HG02981 (cell line): Measurements from ENCODE around the gene RITA1.
A peak's percentile ranks its signal among the peaks of the same experiment; 100 is the strongest.

Experiments
- ATAC-seq: cut with Tn5 transposase; IDR thresholded peaks from one replicate; pipeline ENCODE4 v1.9.1; 2021; ENCODE audit warnings: mild to moderate bottlenecking, moderate library complexity; ENCODE audit not compliant: unreplicated experiment

Gene RITA1

GRCh38 chr12:113227686-113228391 lies 42.3 kb downstream of the RITA1 start:
- ATAC-seq, result no peak

GRCh38 chr12:113228394-113229028 lies 43.0 kb downstream of the RITA1 start:
- no peak for ATAC-seq

GRCh38 chr12:113230315-113231234 lies 45.1 kb downstream of the RITA1 start:
- peak; percentile 3 for ATAC-seq

- ATAC-seq, result no peak
These were observed 45.9 kb downstream of the RITA1 start for GRCh38 chr12:113231235-113232088.

- ATAC-seq, result no peak
These were observed 46.7 kb downstream of the RITA1 start for GRCh38 chr12:113232089-113232839.

GRCh38 chr12:113232840-113233585 lies 47.5 kb downstream of the RITA1 start:
- ATAC-seq, result peak; percentile 64

GRCh38 chr12:113233967-113234366 lies 48.4 kb downstream of the RITA1 start:
- no peak for ATAC-seq

GRCh38 chr12:113234483-113234882 lies 49.0 kb downstream of the RITA1 start:
- ATAC-seq, result no peak

GRCh38 chr12:113235976-113236375 lies 50.5 kb downstream of the RITA1 start:
- ATAC-seq, result no peak

GRCh38 chr12:113236539-113237399 lies 51.2 kb downstream of the RITA1 start:
- no peak for ATAC-seq

- ATAC-seq, result no peak
These were observed 52.2 kb downstream of the RITA1 start for GRCh38 chr12:113237748-113238147.

GRCh38 chr12:113238309-113238708 lies 52.8 kb downstream of the RITA1 start:
- no peak for ATAC-seq

- ATAC-seq, result no peak
These were observed 53.8 kb downstream of the RITA1 start for GRCh38 chr12:113239288-113239771.

GRCh38 chr12:113239811-113240331 lies 54.4 kb downstream of the RITA1 start:
- ATAC-seq, result no peak

GRCh38 chr12:113240395-113240794 lies 54.9 kb downstream of the RITA1 start:
- no peak for ATAC-seq

- ATAC-seq, result no peak
These were observed 55.9 kb downstream of the RITA1 start for GRCh38 chr12:113241191-113242025.
